Stimulated activated CD8-positive, alpha-beta memory T cell treated with anti-CD3 and anti-CD28 coated beads, Interleukin-15, amount 100 ng/mL, for 1 hour (primary cell): ENCODE measurements around the gene SLC39A10.
"Not testable (repeated sequence)": the region's sequence is repeated elsewhere in the genome, so short reads cannot be mapped to it uniquely, and the experiment has no call there.

Experiments
- DNase-seq: peaks from one replicate; pipeline ENCODE4 v3.0.0-alpha.2; 2020; ENCODE audit warnings: low read depth

Gene SLC39A10

DNA sequence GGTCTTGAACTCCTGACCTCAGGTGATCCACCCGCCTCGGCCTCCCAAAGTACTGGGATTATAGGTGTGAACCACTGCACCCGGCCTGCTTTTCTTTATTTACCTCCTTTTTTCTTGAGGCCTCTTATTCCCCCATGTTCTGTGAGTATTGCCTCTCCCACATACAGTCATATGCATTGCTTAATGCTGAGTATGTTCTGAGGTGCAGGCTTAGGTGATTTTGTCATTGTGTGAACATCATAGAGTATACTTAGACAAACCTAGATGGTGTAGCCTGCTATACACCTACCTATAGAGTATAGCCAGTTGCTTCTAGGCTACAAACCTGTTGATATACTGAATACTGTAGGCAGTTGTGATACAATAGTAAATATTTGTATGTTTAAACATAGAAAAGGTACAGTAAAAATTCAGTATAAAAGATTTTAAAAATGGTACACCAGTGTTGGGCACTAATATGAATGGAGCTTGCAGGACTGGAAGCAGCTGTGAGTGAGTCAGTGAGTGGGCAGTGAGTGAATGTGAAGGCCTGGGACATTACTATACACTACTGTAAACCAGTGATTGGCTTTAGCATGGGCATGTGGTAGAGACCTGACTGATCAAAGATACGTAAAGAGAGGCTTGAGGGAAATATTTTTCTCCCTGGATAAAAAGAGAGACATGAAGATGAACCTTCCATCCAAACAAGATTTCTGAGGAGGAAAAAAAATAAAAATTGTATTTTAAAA is 17.6 kb downstream of the SLC39A10 start:
- no peak for DNase-seq

GRCh38 chr2:195675783-195676427 is 18.9 kb downstream of the SLC39A10 start:
- no peak for DNase-seq

GRCh38 chr2:195677290-195677689 is 20.3 kb downstream of the SLC39A10 start:
- no peak for DNase-seq

DNA sequence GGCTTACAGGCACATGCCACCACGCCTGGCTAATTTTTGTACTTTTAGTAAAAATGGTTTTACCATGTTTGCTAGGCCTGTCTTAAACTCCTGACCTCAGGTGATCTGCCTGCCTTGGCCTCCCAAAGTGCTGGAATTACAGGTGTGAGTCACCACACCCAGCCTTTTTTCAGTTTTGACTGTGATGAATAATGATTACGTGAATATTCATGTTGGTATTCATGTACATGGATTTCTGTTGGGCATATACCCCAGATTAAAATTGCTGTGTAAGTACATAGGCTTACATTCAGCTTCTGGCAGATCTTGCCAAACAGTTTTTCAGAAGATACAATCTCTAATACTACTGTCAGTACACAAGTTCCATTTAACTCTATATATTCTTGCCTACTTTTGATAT is 20.9 kb downstream of the SLC39A10 start:
- DNase-seq = no peak

DNA sequence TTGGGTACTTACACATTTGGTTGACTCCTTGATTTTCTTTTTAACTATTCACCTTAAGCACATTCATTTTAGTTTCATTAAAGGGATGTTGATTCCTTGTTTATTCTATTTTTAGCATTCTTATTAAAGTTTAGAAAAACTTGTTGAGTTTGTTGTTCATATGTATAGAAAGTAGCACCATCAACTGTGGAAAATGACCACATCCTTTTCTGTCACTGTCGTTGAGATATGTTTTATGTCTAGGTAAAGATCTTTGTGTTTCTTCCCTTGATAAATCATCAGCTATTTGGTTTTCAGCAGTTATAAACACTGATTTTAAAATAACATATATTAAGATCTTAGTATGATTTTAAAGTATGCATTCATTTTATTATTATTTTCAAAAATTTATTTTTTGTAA is 25.1 kb downstream of the SLC39A10 start:
- no peak for DNase-seq

GRCh38 chr2:195683174-195683573 is 26.1 kb downstream of the SLC39A10 start:
- no peak for DNase-seq

DNA sequence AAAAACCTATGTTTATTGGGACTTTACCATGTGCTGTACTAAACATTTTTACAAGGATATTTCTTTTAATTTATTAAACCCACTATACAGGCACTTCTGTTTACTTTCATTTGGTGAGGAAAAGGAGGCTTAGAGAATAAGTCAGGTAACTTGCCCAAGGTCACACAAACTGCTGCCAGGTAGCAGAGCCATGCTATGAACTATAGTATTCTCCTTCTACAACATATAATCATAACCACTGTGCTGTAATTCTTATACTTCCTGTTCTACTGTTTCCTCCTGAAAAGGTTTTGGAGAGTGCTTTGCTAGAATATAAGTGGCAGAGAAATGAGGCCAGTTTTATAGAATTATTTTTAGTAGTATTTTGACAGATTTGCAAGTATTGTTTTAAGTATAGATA is 29.5 kb downstream of the SLC39A10 start:
- DNase-seq = no peak

GRCh38 chr2:195687320-195688086 is 30.5 kb downstream of the SLC39A10 start:
- DNase-seq = no peak

DNA sequence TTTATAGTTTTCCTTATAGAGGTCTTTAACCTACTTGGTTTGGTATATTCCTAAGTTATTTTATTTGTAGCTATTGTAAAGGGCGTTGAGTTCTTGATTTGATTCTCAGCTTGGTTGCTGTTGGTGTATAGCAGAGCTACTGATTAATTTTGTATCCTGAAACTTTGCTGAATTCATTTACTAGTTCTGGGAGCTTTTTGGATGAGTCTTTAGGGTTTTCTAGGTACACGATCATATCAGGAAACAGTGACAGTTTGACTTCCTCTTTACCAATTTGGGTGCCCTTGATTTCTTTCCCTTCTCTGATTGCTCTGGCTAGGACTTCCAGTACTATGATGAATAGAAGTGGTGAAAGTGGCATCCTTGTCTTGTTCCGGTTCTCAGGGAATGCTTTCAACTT is 35.5 kb downstream of the SLC39A10 start:
- not testable (repeated sequence) for DNase-seq

- DNase-seq = no peak
Observed at GRCh38 chr2:195694553-195694952, 37.5 kb downstream of the SLC39A10 start.

GRCh38 chr2:195695002-195695631 is 38.1 kb downstream of the SLC39A10 start:
- no peak for DNase-seq

DNA sequence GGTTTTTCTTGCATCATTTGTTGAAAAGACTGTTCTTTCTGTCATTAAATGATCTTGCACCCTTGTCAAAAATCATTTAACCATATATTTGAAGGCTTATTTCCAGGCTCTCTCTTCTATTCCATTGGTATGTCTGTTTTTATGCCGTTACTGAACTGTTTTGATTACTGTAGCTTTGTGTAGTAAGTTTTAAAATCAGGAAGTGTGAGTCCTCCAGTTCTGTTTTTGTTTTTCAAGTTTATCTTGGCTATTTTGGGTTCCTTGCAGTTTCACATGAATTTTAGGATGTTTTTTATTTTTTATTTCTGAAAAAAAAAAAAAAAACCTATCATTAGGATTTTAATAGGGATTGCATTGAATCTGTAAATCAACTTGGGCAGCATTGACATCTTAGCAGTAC is 39.0 kb downstream of the SLC39A10 start:
- DNase-seq = no peak

DNA sequence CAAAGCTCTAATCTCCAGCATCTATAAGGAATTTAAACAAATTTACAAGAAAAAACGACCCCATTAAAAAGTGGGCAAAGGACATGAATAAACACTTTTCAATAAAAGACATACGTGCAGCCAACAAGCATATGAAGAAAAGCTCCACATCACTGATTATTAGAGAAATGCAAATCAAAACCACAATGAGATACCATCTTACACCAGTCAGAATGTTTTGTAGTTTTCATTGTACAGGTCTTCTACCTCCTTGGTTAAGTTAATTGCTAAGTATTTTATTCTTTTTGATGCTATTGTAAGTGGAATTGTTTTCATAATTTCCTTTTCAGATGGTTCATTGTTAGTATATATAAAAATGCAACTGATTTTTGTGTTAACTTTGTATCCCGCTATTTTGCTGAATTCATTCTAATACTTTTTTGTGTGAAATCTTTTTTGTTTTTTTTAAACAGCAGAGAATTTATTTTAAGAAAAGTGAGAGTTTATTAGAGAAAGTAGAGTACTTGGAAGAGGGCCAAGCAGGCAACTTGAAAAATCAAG is 40.7 kb downstream of the SLC39A10 start:
- DNase-seq = no peak

DNA sequence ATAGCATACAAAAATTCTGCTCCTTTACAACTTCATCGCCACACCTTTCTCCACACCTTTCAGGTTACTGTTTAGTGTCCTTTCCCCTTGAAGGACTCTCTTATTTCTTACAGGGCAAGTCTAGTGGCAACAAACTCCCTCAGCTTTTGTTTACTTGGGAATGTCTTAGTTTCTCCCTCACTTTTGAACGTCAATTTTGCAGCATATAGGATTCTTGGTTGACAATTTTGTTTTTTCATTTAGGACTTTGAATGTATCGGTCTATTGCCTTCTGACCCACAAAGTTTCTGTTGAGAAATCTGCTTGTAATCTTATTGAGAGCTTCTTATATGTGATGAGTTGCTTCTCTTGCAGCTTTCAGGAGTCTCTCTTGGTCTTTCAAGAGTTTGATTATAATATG is 43.5 kb downstream of the SLC39A10 start:
- DNase-seq = no peak

- DNase-seq = no peak
Observed at GRCh38 chr2:195706161-195706900, 49.3 kb downstream of the SLC39A10 start.

- DNase-seq = no peak
Observed at GRCh38 chr2:195709901-195710806, 53.1 kb downstream of the SLC39A10 start.

DNA sequence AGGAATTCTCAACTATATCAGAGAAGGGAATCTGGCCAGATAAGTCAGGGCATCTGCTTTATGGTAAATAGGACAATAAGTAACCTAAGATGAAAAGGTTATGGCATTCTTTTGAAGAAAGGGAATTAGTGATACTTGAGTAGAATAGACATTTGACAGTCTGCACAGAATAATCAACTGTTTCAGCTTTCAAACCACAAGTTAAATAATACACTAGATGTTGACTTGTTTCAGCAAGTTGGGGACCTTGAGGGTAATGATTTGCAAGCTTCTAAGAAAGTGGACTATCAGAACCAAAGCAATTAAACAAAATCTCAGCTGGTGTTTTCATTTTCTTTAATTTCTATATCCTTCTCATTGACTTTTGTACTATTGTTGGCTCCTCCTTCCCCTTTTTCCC is 54.5 kb downstream of the SLC39A10 start:
- DNase-seq = no peak

DNA sequence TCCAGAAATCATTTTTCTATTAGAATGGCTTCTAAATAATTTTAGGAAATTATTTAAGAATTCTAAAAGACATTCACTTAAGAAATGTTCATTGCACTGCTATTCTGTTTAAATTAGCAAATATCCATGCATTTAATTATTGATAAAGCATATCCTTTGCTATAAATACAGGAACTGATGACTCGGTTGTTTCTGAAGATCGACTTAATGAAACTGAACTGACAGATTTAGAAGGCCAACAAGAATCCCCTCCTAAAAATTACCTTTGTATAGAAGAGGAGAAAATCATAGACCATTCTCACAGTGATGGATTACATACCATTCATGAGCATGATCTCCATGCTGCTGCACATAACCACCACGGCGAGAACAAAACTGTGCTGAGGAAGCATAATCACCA is 59.4 kb downstream of the SLC39A10 start:
- DNase-seq = no peak

DNA sequence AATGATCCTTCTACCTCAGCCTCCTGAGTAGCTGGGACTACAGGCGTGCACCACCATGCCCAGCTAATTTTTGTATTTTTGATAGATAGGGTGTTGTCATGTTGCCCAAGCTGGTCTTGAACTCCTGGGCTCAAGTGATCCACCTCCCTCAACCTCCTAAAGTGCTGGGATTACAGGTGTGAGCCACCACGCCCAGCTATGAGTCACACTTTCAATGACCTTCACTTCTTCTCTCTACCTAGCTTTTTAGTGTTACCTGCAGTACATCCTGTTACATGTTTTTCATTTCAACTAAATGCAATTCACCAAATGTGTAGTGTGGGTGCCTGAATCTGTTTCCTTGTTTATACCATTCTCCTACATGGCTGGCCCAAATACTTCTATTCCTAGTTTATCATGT is 64.0 kb downstream of the SLC39A10 start:
- DNase-seq = no peak

- DNase-seq = no peak
Observed at GRCh38 chr2:195722075-195722474, 65.0 kb downstream of the SLC39A10 start.

GRCh38 chr2:195727106-195727505 is 70.1 kb downstream of the SLC39A10 start:
- DNase-seq = no peak
